Heart right ventricle (tissue), 16 donors: Measurements from ENCODE around the gene HOXD8. TPM values are rescaled to one million over a fixed set of nuclear protein-coding genes. Genes with fewer than 3 reads are reported as not detected.

Experiments
- ATAC-seq, 8 donors: fragments of 200-7000 bp; cut with Tn5 transposase; one replicate each; pipeline ENCODE4 v1.9.1; 2020; ENCODE audit warnings: mild to moderate bottlenecking in 8 of 8, moderate library complexity in 8 of 8, moderate number of reproducible peaks in 1 of 8
- DNase-seq, 2 donors: peaks; one replicate each; pipeline ENCODE4 v3.0.0-alpha.2; 2020
- H3K27ac ChIP-seq, 10 donors: fragments of 200-600 bp; sonication (generic) in 2 of 10; one replicate each; pipeline versions ENCODE4 v1.5.0 to v1.8.0; 2020 to 2022; ENCODE audit warnings: mild to moderate bottlenecking in 3 of 10
- H3K27me3 ChIP-seq, 7 donors: fragments of 200-600 bp; one replicate each; pipeline ENCODE4 v1.8.0; 2021 to 2022; ENCODE audit warnings: mild to moderate bottlenecking in 2 of 7
- H3K36me3 ChIP-seq, 9 donors: fragments of 200-600 bp; sonication (generic) in 1 of 9; one replicate each; pipeline versions ENCODE4 v1.5.0 to v1.8.0; 2020 to 2022; ENCODE audit warnings: mild to moderate bottlenecking in 2 of 9
- H3K4me1 ChIP-seq, 9 donors: fragments of 200-600 bp; sonication (generic) in 1 of 9; one replicate each; pipeline versions ENCODE4 v1.5.0 to v1.8.0; 2020 to 2022; ENCODE audit warnings: mild to moderate bottlenecking in 4 of 9
- H3K4me3 ChIP-seq, 10 donors: fragments of 200-600 bp; sonication (generic) in 2 of 10; one replicate each; pipeline versions ENCODE4 v1.5.0 to v1.8.0; 2020 to 2022; ENCODE audit warnings: mild to moderate bottlenecking in 7 of 10, moderate library complexity in 2 of 10
- H3K9me3 ChIP-seq, 11 donors: fragments of 200-600 bp in 10 of 11; sonication (generic) in 2 of 11; one replicate each; pipeline versions ENCODE4 v1.5.0 to v1.8.0; 2013 to 2022; ENCODE audit warnings: mild to moderate bottlenecking in 2 of 11, control low read depth in 1 of 11, moderate library complexity in 1 of 11
- WGBS, 2 donors: extraction: QIAGEN DNeasy Blood & Tissue Kit; methylation state at CpG; one replicate each; pipeline ENCODE4 v1.1.7; 2013; ENCODE audit warnings: inconsistent platforms in 1 of 2; 5-methylcytosine and 5-hydroxymethylcytosine counted together
- intact Hi-C, 10 donors: fragments of 100-400 bp; cut with DNase I; formaldehyde crosslinking; loops; one replicate each; pipeline versions ENCODE4 v1.11.1 to v1.14.2; 2022
- polyA plus RNA-seq, 2 donors: library from polyadenylated mRNA; stranded (reverse); fragments of 200-250 nt; gene quantifications; one replicate each; pipeline ENCODE4 v1.2.3, GENCODE V29; 2013
- total RNA-seq, 10 donors: library from RNA; stranded (reverse); fragmentation: NEBNext Ultra II Directional in 3 of 10; extraction: Animal tissue kit (Norgen Biotek cat#: 25700) in 3 of 10; gene quantifications; one replicate each; pipeline versions ENCODE4 v1.2.1 to v1.2.4, GENCODE V29; 2021 to 2023
- TF ChIP-seq, protein P1 (sequence below), 9 donors: fragments of 200-600 bp; sonication (generic) in 2 of 9; IDR thresholded peaks; one replicate each; pipeline versions ENCODE4 v1.5.0 to v1.8.0; 2021 to 2022; ENCODE audit warnings: antibody characterized with exemption in 9 of 9, mild to moderate bottlenecking in 5 of 9, moderate library complexity in 1 of 9
- donor health status: Arrhythmogenic right ventricular cardiomyopathy.
- donor health status: ischemic (EF 13 %, LVEDD 7.1; RV severe dilation, severe dysfunction).
- donor health status: healthy with polysubstance abuse.
- donor health status: DM: no; HTN: yes; CAD: no.
- donor health status: DM: no; HTN: no; CAD: no.
- donor health status: ischemic (EF 25% LVEDD 6.9; RV normal size, moderate dysfunction).
- donor health status: ischemic (EF 25% LVEDD 5.7; RV mildly dilated, moderate dysfunction).
- donor health status: healthy.
- donor health status: DM: yes; HTN: yes; CAD: no.
- donor health status: Ischemic cardiomyopathy.
- donor health status: ischemic (EF 35%, LVEDD 5.7; RV mildly dilated, moderate dysfunction).
- donor health status: nonischemic (EF 11% LVEDD 7.7; RV severe dilation, severe dysfunction).
- donor health status: DM: yes; HTN: yes; CAD: no.
- donor health status: PGD.
- donor health status: ischemic (EF 29% LVEDD 5.4; RV normal size, mild dysfunction).
- donor health status: nonischemic (EF 23%, LVEDD 6.1; RV moderate dilation, normal function).

HOXD8 gene
- total and polyA plus RNA-seq, 12 donors: 0.26 to 1.5 (median 0.42) TPM; not detected in 2

DNA sequence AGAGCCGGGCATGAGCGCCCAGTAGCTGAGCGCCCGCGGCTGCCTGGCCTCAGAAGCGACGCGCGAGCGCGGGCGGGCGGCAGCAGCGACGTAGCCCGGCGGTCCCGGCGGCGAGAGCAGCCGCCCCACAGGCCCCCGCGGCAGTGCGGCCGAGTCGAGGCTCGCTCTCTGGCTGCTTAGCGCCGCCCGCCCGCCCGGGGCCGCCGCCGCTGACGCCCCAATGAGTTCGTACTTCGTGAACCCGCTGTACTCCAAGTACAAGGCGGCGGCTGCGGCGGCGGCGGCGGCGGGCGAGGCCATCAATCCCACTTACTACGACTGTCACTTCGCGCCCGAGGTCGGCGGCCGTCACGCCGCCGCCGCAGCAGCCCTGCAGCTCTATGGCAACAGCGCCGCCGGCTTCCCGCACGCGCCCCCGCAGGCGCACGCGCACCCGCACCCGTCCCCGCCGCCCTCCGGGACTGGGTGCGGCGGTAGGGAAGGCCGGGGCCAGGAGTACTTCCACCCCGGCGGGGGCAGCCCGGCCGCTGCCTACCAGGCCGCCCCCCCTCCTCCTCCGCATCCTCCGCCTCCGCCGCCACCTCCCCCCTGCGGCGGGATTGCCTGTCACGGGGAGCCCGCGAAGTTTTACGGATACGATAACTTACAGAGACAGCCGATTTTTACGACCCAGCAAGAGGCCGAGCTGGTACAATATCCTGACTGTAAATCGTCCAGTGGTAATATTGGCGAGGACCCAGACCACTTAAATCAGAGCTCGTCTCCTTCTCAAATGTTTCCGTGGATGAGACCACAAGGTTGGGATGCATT is 847 bp downstream of the HOXD8 start:
- intact Hi-C loops: loop anchor here in 2 of 10 donors (5.0 to 10.0 kb wide), 2 partner anchors 322 to 684 kb away; no protein-coding TSS in a partner anchor
- Histone ChIP-seq H3K4me3 (peak overlapping the region in 9 of 10 donors; percentile 20 to 51 (median 38)), H3K4me1 (peaks cover 0 to 44% (median 11%) of the 10 kb centered on the region in 9 donors), H3K27ac (peak overlapping the region in 7 of 10 donors; percentile 5 to 80 (median 38)), H3K9me3 (no peaks in the 10 kb centered on the region), H3K36me3 (no peaks in the 10 kb centered on the region), H3K27me3 (peaks cover 46 to 99% (median 97%) of the 10 kb centered on the region in 7 donors)
- ATAC-seq (peak in 3 of 8 donors; percentile 28 to 61 (median 38)), DNase-seq (no peak)
- TF ChIP-seq, protein P1, sequence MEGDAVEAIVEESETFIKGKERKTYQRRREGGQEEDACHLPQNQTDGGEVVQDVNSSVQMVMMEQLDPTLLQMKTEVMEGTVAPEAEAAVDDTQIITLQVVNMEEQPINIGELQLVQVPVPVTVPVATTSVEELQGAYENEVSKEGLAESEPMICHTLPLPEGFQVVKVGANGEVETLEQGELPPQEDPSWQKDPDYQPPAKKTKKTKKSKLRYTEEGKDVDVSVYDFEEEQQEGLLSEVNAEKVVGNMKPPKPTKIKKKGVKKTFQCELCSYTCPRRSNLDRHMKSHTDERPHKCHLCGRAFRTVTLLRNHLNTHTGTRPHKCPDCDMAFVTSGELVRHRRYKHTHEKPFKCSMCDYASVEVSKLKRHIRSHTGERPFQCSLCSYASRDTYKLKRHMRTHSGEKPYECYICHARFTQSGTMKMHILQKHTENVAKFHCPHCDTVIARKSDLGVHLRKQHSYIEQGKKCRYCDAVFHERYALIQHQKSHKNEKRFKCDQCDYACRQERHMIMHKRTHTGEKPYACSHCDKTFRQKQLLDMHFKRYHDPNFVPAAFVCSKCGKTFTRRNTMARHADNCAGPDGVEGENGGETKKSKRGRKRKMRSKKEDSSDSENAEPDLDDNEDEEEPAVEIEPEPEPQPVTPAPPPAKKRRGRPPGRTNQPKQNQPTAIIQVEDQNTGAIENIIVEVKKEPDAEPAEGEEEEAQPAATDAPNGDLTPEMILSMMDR (IDR thresholded peaks at IDR 0.05): no peak
- WGBS, 2 donors: 1 to 2% methylated on average over 89 to 100 of the region's 100 CpGs

DNA sequence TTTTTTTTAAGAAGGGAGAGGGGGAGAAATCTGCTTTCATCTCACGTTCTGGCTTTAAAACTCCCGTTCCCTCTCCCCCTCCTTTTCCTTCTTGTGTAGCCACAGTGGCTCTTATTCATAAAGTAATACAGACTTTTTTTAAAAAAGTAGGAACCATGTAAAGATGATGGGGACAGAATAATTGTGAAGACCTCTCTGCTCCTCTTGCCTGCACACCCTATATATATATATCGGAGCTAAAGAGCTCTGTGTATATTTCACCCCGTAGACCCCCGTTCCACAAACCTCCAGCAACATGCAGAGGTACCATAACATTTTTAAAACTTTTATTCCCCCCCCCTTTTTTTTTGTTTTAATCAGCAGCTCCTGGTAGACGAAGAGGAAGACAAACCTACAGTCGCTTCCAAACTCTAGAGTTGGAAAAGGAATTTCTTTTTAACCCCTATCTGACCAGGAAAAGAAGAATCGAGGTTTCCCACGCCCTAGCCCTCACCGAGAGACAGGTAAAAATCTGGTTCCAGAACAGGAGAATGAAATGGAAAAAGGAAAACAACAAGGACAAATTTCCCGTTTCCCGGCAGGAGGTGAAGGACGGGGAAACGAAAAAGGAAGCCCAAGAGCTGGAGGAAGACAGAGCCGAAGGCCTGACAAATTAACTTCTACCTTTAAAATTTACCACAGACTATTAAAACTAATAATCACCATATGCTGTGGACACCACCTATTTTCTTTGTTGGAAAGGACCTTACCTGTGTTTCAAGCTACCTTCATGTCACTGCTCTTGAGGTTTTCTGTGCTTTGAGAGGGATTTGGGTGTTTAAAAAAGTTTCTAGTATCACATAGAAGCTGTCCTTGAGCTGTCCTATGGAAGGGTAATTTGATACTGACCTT is 1.7 kb downstream of the HOXD8 start:
- peaks cover 0 to 45% (median 11%) of the 10 kb centered on the region in 9 donors for H3K4me1 ChIP-seq
- H3K27ac ChIP-seq: peak overlapping the region in 2 of 10 donors; percentile 43 to 80
- ATAC-seq (no peak), DNase-seq (no peak)
- 11 to 13% methylated on average over 15 of the region's 15 CpGs for WGBS, 2 donors
- no peaks in the 10 kb centered on the region for H3K36me3 ChIP-seq
- no peaks in the 10 kb centered on the region for H3K9me3 ChIP-seq
- intact Hi-C loops: loop anchor here in 2 of 10 donors (5.0 to 10.0 kb wide), 2 partner anchors 321 to 684 kb away; no protein-coding TSS in a partner anchor
- H3K4me3 ChIP-seq: peak overlapping the region in 6 of 10 donors; percentile 35 to 51 (median 42)
- peaks cover 40 to 99% (median 96%) of the 10 kb centered on the region in 7 donors for H3K27me3 ChIP-seq
- TF ChIP-seq, protein P1 (IDR thresholded peaks at IDR 0.05): no peak

DNA sequence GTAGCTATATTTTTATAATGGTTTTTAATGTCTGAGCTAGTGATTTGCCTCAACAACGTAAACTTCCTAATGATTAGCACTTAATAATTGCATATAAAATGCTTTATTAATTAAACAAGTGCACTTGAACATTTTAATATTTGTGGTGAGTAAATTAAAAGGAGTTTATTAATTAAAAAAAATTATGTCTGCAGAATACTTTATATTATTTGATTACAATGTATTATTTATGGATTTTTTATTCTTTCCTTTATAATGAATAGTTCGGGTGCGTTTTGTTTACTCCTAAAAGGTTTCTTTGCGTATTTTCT is 2.3 kb downstream of the HOXD8 start:
- Histone ChIP-seq H3K9me3 (no peaks in the 10 kb centered on the region), H3K4me3 (peak overlapping the region in 3 of 10 donors; percentile 2 to 51 (median 36)), H3K27ac (peak overlapping the region in 1 of 10 donors; percentile 80), H3K4me1 (peaks cover 0 to 51% (median 14%) of the 10 kb centered on the region in 9 donors), H3K27me3 (peaks cover 46 to 99% (median 96%) of the 10 kb centered on the region in 7 donors), H3K36me3 (no peaks in the 10 kb centered on the region)
- 23 to 27% methylated on average over 4 of the region's 4 CpGs for WGBS, 2 donors
- DNase-seq (no peak), ATAC-seq (no peak)
- TF ChIP-seq, protein P1 (IDR thresholded peaks at IDR 0.05): no peak
- intact Hi-C loops: loop anchor here in 2 of 10 donors (5.0 to 10.0 kb wide), 2 partner anchors 320 to 683 kb away; no protein-coding TSS in a partner anchor
